WTC11 (cell line): ENCODE results near the gene EIF4B. TPM values are rescaled to one million over a fixed set of nuclear protein-coding genes. Genes with fewer than 3 reads are reported as not detected.

Source experiments
- ATAC-seq: fragments of 200-7000 bp; cut with Tn5 transposase; 2 replicates; pipeline ENCODE4 v1.10.0; 2021; ENCODE audit warnings: mild to moderate bottlenecking, moderate library complexity
- CTCF ChIA-PET: fragments of 300-600 bp; sonication (Branson Sonifier 250); formaldehyde crosslinking; loops from one replicate; lab custom pipeline; 2021; ENCODE audit warnings: antibody characterized with exemption; lab: Charles Lee
- POLR2A ChIA-PET: fragments of 350-600 bp; sonication (Branson Sonifier 250); formaldehyde crosslinking; loops from one replicate; lab custom pipeline; 2021; ENCODE audit warnings: antibody characterized with exemption; lab: Charles Lee
- DNase-seq: peaks from one replicate; pipeline ENCODE4 v3.0.0; 2021; ENCODE audit warnings: low spot score
- H3K27ac Mint-ChIP-seq: 2 replicates; pipeline ENCODE4 v1.8.0; 2021; ENCODE audit warnings: mixed read lengths
- H3K27me3 Mint-ChIP-seq: 2 replicates; pipeline ENCODE4 v1.8.0; 2021; ENCODE audit warnings: low read depth, mild to moderate bottlenecking, moderate library complexity, mixed read lengths
- H3K36me3 Mint-ChIP-seq: 2 replicates; pipeline ENCODE4 v1.8.0; 2021; ENCODE audit warnings: mixed read lengths
- H3K4me1 Mint-ChIP-seq: 2 replicates; pipeline ENCODE4 v1.8.0; 2022; ENCODE audit warnings: mixed read lengths
- H3K4me3 Mint-ChIP-seq: 2 replicates; pipeline ENCODE4 v1.8.0; 2021; ENCODE audit warnings: mild to moderate bottlenecking, moderate library complexity, mixed read lengths
- H3K9me3 Mint-ChIP-seq: 2 replicates; pipeline ENCODE4 v1.8.0; 2021; ENCODE audit warnings: mixed read lengths
- CREM ChIP-seq: sonication (generic); formaldehyde crosslinking; IDR thresholded peaks from 2 replicates; pipeline ENCODE4 v1.8.1; 2022; ENCODE audit warnings: mild to moderate bottlenecking, missing genetic modification reagents, moderate library complexity
- ELF4 ChIP-seq: sonication (generic); formaldehyde crosslinking; IDR thresholded peaks from 2 replicates; pipeline ENCODE4 v1.8.1; 2022; ENCODE audit warnings: low read depth, mild to moderate bottlenecking, moderate library complexity, missing genetic modification reagents
- ERG ChIP-seq: fragments of 250-450 bp; sonication (Bioruptor Pico); IDR thresholded peaks from 2 replicates; pipeline ENCODE4 v1.8.0; 2021; ENCODE audit warnings: mild to moderate bottlenecking
- GRHL2 ChIP-seq: fragments of 250-450 bp; sonication (Bioruptor Pico); IDR thresholded peaks from 2 replicates; pipeline ENCODE4 v1.8.0; 2022; ENCODE audit warnings: mild to moderate bottlenecking, moderate library complexity; ENCODE audit not compliant: insufficient replicate concordance, severe bottlenecking
- GTF2I ChIP-seq: fragments of 250-450 bp; sonication (Bioruptor Pico); conservative IDR thresholded peaks from 2 replicates; pipeline ENCODE4 v1.4.0; 2021; ENCODE audit warnings: mild to moderate bottlenecking
- HMGA2 ChIP-seq: fragments of 250-450 bp; sonication (Bioruptor Pico); IDR thresholded peaks from 2 replicates; pipeline ENCODE4 v1.4.0; 2021; ENCODE audit warnings: mild to moderate bottlenecking, moderate library complexity
- IRF2 ChIP-seq: sonication (generic); formaldehyde crosslinking; IDR thresholded peaks from 2 replicates; pipeline ENCODE4 v1.8.0; 2022; ENCODE audit warnings: low read depth, missing genetic modification reagents, borderline replicate concordance
- MAX ChIP-seq: sonication (generic); formaldehyde crosslinking; IDR thresholded peaks from 2 replicates; pipeline ENCODE4 v1.8.0; 2022; ENCODE audit warnings: mild to moderate bottlenecking, missing genetic modification reagents
- MLX ChIP-seq: sonication (generic); formaldehyde crosslinking; IDR thresholded peaks from 2 replicates; pipeline ENCODE4 v1.8.1; 2023; ENCODE audit warnings: mild to moderate bottlenecking, missing genetic modification reagents, moderate library complexity
- NFE2L1 ChIP-seq: sonication (generic); formaldehyde crosslinking; IDR thresholded peaks from 2 replicates; pipeline ENCODE4 v1.8.1; 2023; ENCODE audit warnings: missing genetic modification reagents
- NR2C2 ChIP-seq: sonication (generic); formaldehyde crosslinking; IDR thresholded peaks from 2 replicates; pipeline ENCODE4 v1.8.0; 2022; ENCODE audit warnings: mild to moderate bottlenecking, missing genetic modification reagents
- PRDM15 ChIP-seq: sonication (generic); formaldehyde crosslinking; IDR thresholded peaks from 2 replicates; pipeline ENCODE4 v1.8.0; 2022; ENCODE audit warnings: missing genetic modification reagents
- PRRX2 ChIP-seq: fragments of 250-450 bp; sonication (Bioruptor Pico); IDR thresholded peaks from 2 replicates; pipeline ENCODE4 v1.8.0; 2021; ENCODE audit warnings: mild to moderate bottlenecking
- TCF7 ChIP-seq: sonication (generic); formaldehyde crosslinking; IDR thresholded peaks from 2 replicates; pipeline ENCODE4 v1.8.0; 2022; ENCODE audit warnings: mild to moderate bottlenecking, low read depth, missing genetic modification reagents, moderate library complexity
- TEAD4 ChIP-seq: sonication (generic); formaldehyde crosslinking; IDR thresholded peaks from 2 replicates; pipeline ENCODE4 v1.8.0; 2022; ENCODE audit warnings: mild to moderate bottlenecking, missing genetic modification reagents
- TP53 ChIP-seq: sonication (generic); formaldehyde crosslinking; IDR thresholded peaks from 2 replicates; pipeline ENCODE4 v1.8.1; 2023; ENCODE audit warnings: mild to moderate bottlenecking, missing genetic modification reagents
- USF1 ChIP-seq: sonication (generic); formaldehyde crosslinking; IDR thresholded peaks from 2 replicates; pipeline ENCODE4 v1.8.0; 2022; ENCODE audit warnings: mild to moderate bottlenecking, missing genetic modification reagents
- USF2 ChIP-seq: sonication (generic); formaldehyde crosslinking; IDR thresholded peaks from 2 replicates; pipeline ENCODE4 v1.8.1; 2023; ENCODE audit warnings: mild to moderate bottlenecking, missing genetic modification reagents, moderate library complexity
- ZNF219 ChIP-seq: sonication (generic); formaldehyde crosslinking; IDR thresholded peaks from 2 replicates; pipeline ENCODE4 v1.8.0; 2023; ENCODE audit warnings: missing genetic modification reagents, mild to moderate bottlenecking, borderline replicate concordance
- ZNF317 ChIP-seq: sonication (generic); formaldehyde crosslinking; IDR thresholded peaks from 2 replicates; pipeline ENCODE4 v1.8.1; 2023; ENCODE audit warnings: low read depth, mild to moderate bottlenecking, moderate library complexity, missing genetic modification reagents, borderline replicate concordance
- total RNA-seq: library from RNA; stranded (reverse); gene quantifications from 3 replicates; pipeline ENCODE4 v1.2.3, GENCODE V29; 2021

The EIF4B gene
- total RNA-seq, 1 experiment from 2014 or later = 730 TPM

- POLR2A ChIA-PET = no interaction called here
- ATAC-seq = no peak
- peak; percentile 4 for DNase-seq
Observed at GRCh38 chr12:53064613-53065436, 58.6 kb downstream of the EIF4B start.

GRCh38 chr12:53065470-53065869 is 59.2 kb downstream of the EIF4B start:
- Mint-ChIP-seq H3K27me3 (peaks cover 26% of the 10 kb centered on the region), H3K36me3 (no peaks in the 10 kb centered on the region), H3K4me3 (no peak overlapping the region), H3K4me1 (peaks cover 23% of the 10 kb centered on the region), H3K9me3 (no peaks in the 10 kb centered on the region), H3K27ac (no peak overlapping the region)
- ChIA-PET CTCF (interaction anchor here (0.6 to 11.2 kb wide), 56 partner anchors 8 to 1848 kb away, joined by 3 to 474 read pairs (median 6); partner anchors contain the start of genes AAAS, CSAD, ESPL1 and IGFBP6), POLR2A (interaction anchor here (1.1 kb wide), 4 partner anchors 11 to 34 kb away, joined by 4 to 6 read pairs (median 6); partner anchors contain the start of genes IGFBP6 and SPRYD3)
- DNase-seq (peak; percentile 8), ATAC-seq (no peak)
- TF ChIP-seq PRRX2 (CRISPR knock-in tag) (no peak), ZNF219 (CRISPR knock-in tag) (no peak), USF2 (CRISPR knock-in tag) (no peak), PRDM15 (CRISPR knock-in tag) (no peak), TP53 (no peak), GRHL2 (CRISPR knock-in tag) (no peak), ELF4 (CRISPR knock-in tag) (no peak), GTF2I (CRISPR knock-in tag) (no peak), CREM (CRISPR knock-in tag) (no peak), ERG (CRISPR knock-in tag) (no peak), USF1 (CRISPR knock-in tag) (no peak)

More at GRCh38 chr12:53064613-53065436, 58.6 kb downstream of the EIF4B start:
- Mint-ChIP-seq H3K27ac (no peak overlapping the region), H3K36me3 (no peaks in the 10 kb centered on the region), H3K4me1 (peaks cover 20% of the 10 kb centered on the region), H3K27me3 (peaks cover 31% of the 10 kb centered on the region), H3K4me3 (no peak overlapping the region), H3K9me3 (no peaks in the 10 kb centered on the region)
- CTCF ChIA-PET = interaction anchor here (0.6 to 11.2 kb wide), 32 partner anchors 10 to 1847 kb away, joined by 3 to 474 read pairs (median 10); partner anchors contain the start of genes AAAS, CSAD, ESPL1 and IGFBP6
- TF ChIP-seq IRF2 (no peak), MAX (no peak), MLX (no peak), NR2C2 (CRISPR knock-in tag) (no peak), TEAD4 (CRISPR knock-in tag) (no peak), ERG (CRISPR knock-in tag) (no peak), TCF7 (CRISPR knock-in tag) (no peak), ELF4 (CRISPR knock-in tag) (no peak), HMGA2 (CRISPR knock-in tag) (no peak), NFE2L1 (CRISPR knock-in tag) (no peak), CREM (CRISPR knock-in tag) (no peak), ZNF317 (CRISPR knock-in tag) (no peak)
